ENCODE data around the gene NDUFAF3.

DNA sequence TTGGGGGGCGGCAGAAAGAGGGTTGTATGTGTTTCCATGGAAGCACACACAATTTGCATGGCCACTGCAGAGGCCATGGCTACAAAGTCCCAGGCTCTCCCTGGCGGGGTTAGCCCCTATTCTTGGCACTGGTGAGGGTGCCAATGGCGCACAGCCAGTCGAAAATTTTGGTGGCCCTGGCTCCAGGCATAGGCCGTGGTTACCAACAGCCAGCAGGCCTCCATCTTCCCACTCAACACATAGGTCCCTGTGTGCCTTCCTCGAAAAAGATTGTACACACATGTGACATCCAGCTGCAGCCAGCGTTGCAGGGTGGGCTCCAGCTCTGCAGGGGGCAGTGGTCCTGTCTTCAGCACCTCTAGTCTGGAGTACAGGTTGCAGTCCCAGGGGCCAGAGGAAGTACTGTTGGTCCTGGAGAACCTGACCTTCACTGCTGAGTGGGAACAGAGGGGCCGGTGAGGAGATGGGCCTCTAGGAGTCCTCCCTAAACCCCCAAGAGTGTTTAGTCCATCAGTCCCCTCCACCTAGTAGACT, 24.8 kb upstream of the NDUFAF3 start:
- TF ChIP-seq POLR2A (IDR thresholded peaks at IDR 0.05; ENCODE audit: low read depth), result no peak
- TF ChIP-seq, protein P1, sequence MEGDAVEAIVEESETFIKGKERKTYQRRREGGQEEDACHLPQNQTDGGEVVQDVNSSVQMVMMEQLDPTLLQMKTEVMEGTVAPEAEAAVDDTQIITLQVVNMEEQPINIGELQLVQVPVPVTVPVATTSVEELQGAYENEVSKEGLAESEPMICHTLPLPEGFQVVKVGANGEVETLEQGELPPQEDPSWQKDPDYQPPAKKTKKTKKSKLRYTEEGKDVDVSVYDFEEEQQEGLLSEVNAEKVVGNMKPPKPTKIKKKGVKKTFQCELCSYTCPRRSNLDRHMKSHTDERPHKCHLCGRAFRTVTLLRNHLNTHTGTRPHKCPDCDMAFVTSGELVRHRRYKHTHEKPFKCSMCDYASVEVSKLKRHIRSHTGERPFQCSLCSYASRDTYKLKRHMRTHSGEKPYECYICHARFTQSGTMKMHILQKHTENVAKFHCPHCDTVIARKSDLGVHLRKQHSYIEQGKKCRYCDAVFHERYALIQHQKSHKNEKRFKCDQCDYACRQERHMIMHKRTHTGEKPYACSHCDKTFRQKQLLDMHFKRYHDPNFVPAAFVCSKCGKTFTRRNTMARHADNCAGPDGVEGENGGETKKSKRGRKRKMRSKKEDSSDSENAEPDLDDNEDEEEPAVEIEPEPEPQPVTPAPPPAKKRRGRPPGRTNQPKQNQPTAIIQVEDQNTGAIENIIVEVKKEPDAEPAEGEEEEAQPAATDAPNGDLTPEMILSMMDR (IDR thresholded peaks at IDR 0.05), result no peak
